SK-N-SH treated with all-trans-retinoic acid at 6 μM for 48 hours (cell line): ENCODE data around the gene AGAP1.

Source experiments
- ATAC-seq: fragments of 200-7000 bp; cut with Tn5 transposase; 3 replicates; pipeline ENCODE4 v1.9.1; 2020; ENCODE audit warnings: mild to moderate bottlenecking, moderate library complexity
- ARNTL ChIP-seq: fragments of 450-650 bp; formaldehyde crosslinking; IDR thresholded peaks from 2 replicates; pipeline ENCODE4 v1.5.0; 2020; ENCODE audit warnings: low read depth, mild to moderate bottlenecking, moderate library complexity, borderline replicate concordance
- BACH2 ChIP-seq: fragments of 250-450 bp; sonication (Bioruptor Pico); IDR thresholded peaks from 2 replicates; pipeline ENCODE4 v1.9.0; 2021; ENCODE audit warnings: mild to moderate bottlenecking, borderline replicate concordance
- CREB5 ChIP-seq: fragments of 250-450 bp; sonication (Bioruptor Pico); IDR thresholded peaks from 2 replicates; pipeline ENCODE4 v1.5.1; 2020; ENCODE audit warnings: low read depth, mild to moderate bottlenecking, moderate library complexity
- CSDC2 ChIP-seq: fragments of 250-450 bp; sonication (Bioruptor Pico); IDR thresholded peaks from 2 replicates; pipeline ENCODE4 v1.5.0; 2020; ENCODE audit warnings: mild to moderate bottlenecking, moderate library complexity
- ESRRG ChIP-seq: fragments of 250-450 bp; sonication (Bioruptor Pico); IDR thresholded peaks from 2 replicates; pipeline ENCODE4 v1.6.1; 2021; ENCODE audit warnings: mild to moderate bottlenecking
- GLIS3 ChIP-seq: fragments of 250-450 bp; sonication (Bioruptor Pico); IDR thresholded peaks from 2 replicates; pipeline ENCODE4 v1.5.0; 2020; ENCODE audit warnings: mild to moderate bottlenecking, moderate library complexity
- ISL1 ChIP-seq: fragments of 250-450 bp; sonication (Bioruptor Pico); IDR thresholded peaks from 2 replicates; pipeline ENCODE4 v2.1.2; 2022; ENCODE audit warnings: mild to moderate bottlenecking, moderate library complexity
- OSR1 ChIP-seq: fragments of 250-450 bp; sonication (Bioruptor Pico); IDR thresholded peaks from 2 replicates; pipeline ENCODE4 v1.8.0; 2022; ENCODE audit warnings: moderate library complexity, mild to moderate bottlenecking, inconsistent platforms
- PATZ1 ChIP-seq: fragments of 250-450 bp; sonication (Bioruptor Pico); IDR thresholded peaks from 2 replicates; pipeline ENCODE4 v1.8.0; 2020; ENCODE audit warnings: mild to moderate bottlenecking, moderate library complexity, borderline replicate concordance
- POU6F1 ChIP-seq: fragments of 250-450 bp; sonication (Bioruptor Pico); IDR thresholded peaks from 2 replicates; pipeline ENCODE4 v1.8.0; 2021; ENCODE audit warnings: low read depth, mild to moderate bottlenecking, moderate library complexity, borderline replicate concordance
- PPARA ChIP-seq: fragments of 250-450 bp; sonication (Bioruptor Pico); IDR thresholded peaks from 2 replicates; pipeline ENCODE4 v1.5.0; 2020; ENCODE audit warnings: mild to moderate bottlenecking, borderline replicate concordance
- TCF4 ChIP-seq: fragments of 250-450 bp; sonication (Bioruptor Pico); IDR thresholded peaks from 2 replicates; pipeline ENCODE4 v1.8.0; 2021; ENCODE audit warnings: mild to moderate bottlenecking, moderate library complexity, borderline replicate concordance
- TSHZ2 ChIP-seq: fragments of 250-450 bp; sonication (Bioruptor Pico); IDR thresholded peaks from 2 replicates; pipeline ENCODE4 v1.5.0; 2020; ENCODE audit warnings: mild to moderate bottlenecking, moderate library complexity
- ZC3H10 ChIP-seq: fragments of 250-450 bp; sonication (Bioruptor Pico); IDR thresholded peaks from 2 replicates; pipeline ENCODE4 v1.5.1; 2021; ENCODE audit warnings: mild to moderate bottlenecking, moderate library complexity
- ZFP30 ChIP-seq: fragments of 450-650 bp; formaldehyde crosslinking; IDR thresholded peaks from 2 replicates; pipeline ENCODE4 v1.5.0; 2022; ENCODE audit warnings: mild to moderate bottlenecking, moderate library complexity
- ZNF565 ChIP-seq: fragments of 450-650 bp; formaldehyde crosslinking; conservative IDR thresholded peaks from 2 replicates; pipeline ENCODE4 v1.5.0; 2020; ENCODE audit warnings: low read depth, mild to moderate bottlenecking, moderate library complexity
- ZNF70 ChIP-seq: fragments of 450-650 bp; formaldehyde crosslinking; IDR thresholded peaks from 2 replicates; pipeline ENCODE4 v1.5.0; 2020; ENCODE audit warnings: mild to moderate bottlenecking, moderate library complexity
- ZNF8 ChIP-seq: fragments of 450-650 bp; formaldehyde crosslinking; IDR thresholded peaks from 2 replicates; pipeline ENCODE4 v1.5.0; 2020; ENCODE audit warnings: mild to moderate bottlenecking, moderate library complexity

The AGAP1 gene

GRCh38 chr2:235931676-235932075 lies 437.8 kb downstream of the AGAP1 start:
- no peak for TF ChIP-seq TCF4
- TF ChIP-seq ZFP30 (CRISPR knock-in tag) = no peak
- no peak for TF ChIP-seq OSR1 (CRISPR knock-in tag)
- no peak for TF ChIP-seq POU6F1 (CRISPR knock-in tag)
- TF ChIP-seq ESRRG = no peak
- no peak for TF ChIP-seq ZNF565 (CRISPR knock-in tag)
- no peak for TF ChIP-seq ZNF8 (CRISPR knock-in tag)
- no peak for TF ChIP-seq PPARA (CRISPR knock-in tag)
- TF ChIP-seq PATZ1 (CRISPR knock-in tag) = no peak
- TF ChIP-seq CREB5 (CRISPR knock-in tag) = no peak
- TF ChIP-seq ZNF70 (CRISPR knock-in tag) = no peak
- no peak for ATAC-seq

- TF ChIP-seq POU6F1 (CRISPR knock-in tag) (no peak), TSHZ2 (CRISPR knock-in tag) (no peak), ZNF565 (CRISPR knock-in tag) (no peak), TCF4 (no peak), PPARA (CRISPR knock-in tag) (no peak), GLIS3 (CRISPR knock-in tag) (no peak), CSDC2 (CRISPR knock-in tag) (no peak), OSR1 (CRISPR knock-in tag) (no peak), ESRRG (no peak), BACH2 (CRISPR knock-in tag) (no peak), PATZ1 (CRISPR knock-in tag) (no peak)
- no peak for ATAC-seq
Measured at GRCh38 chr2:235934059-235934773, 440.4 kb downstream of the AGAP1 start.

- no peak for ATAC-seq
- TF ChIP-seq TCF4 (no peak), ARNTL (CRISPR knock-in tag) (no peak), OSR1 (CRISPR knock-in tag) (no peak), PPARA (CRISPR knock-in tag) (no peak), ISL1 (CRISPR knock-in tag) (no peak), BACH2 (CRISPR knock-in tag) (no peak), ZC3H10 (CRISPR knock-in tag) (no peak), PATZ1 (CRISPR knock-in tag) (no peak), POU6F1 (CRISPR knock-in tag) (no peak)
Measured at GRCh38 chr2:235934774-235935484, 441.1 kb downstream of the AGAP1 start.
